ENCODE data around the gene ENTHD1. TPM values are rescaled to one million over a fixed set of nuclear protein-coding genes. Genes with fewer than 3 reads are reported as not detected.

Gene ENTHD1
- total and polyA plus RNA-seq, 2 of the 8 experiments (the other 6 are each of a cell fraction or from before 2014, with no cell fraction given): not detected

GRCh38 chr22:39917197-39917643, 23.7 kb upstream of the ENTHD1 start (continued):
- no peak for TF ChIP-seq CREB1 (IDR thresholded peaks at IDR 0.05)
- no peak for TF ChIP-seq HDAC2 (IDR thresholded peaks at IDR 0.05; ENCODE audit: borderline replicate concordance in 1 of 2, low read depth in 2 of 2, low read length in 2 of 2)
- no peak for TF ChIP-seq CHD2 (IDR thresholded peaks at IDR 0.05; ENCODE audit: low read length)
- no peak for TF ChIP-seq KDM1A (IDR thresholded peaks at IDR 0.05; ENCODE audit: borderline replicate concordance, low read length)
- no peak for TF ChIP-seq EZH2 (IDR thresholded peaks at IDR 0.05; ENCODE audit: low read depth, low read length, severe bottlenecking)

All from H1 (cell line).